Measurements from ENCODE around the gene FXYD3.

- no peak for TF ChIP-seq EZH2 (IDR thresholded peaks at IDR 0.05; ENCODE audit: low read length)
- TF ChIP-seq CTCF (optimal IDR thresholded peaks at IDR 0.05 in 1 of 3, IDR thresholded peaks at IDR 0.05 in 1 of 3, conservative IDR thresholded peaks at IDR 0.05 in 1 of 3; ENCODE audit: extremely low read depth in 1 of 3, insufficient read depth in 2 of 3, low read length in 3 of 3) = no peak
Observed at GRCh38 chr19:35125749-35126623, 10.4 kb downstream of the FXYD3 start.

All from keratinocyte (primary cell).